OCI-LY1 (cell line): ENCODE data around the gene PUS10.

ENCODE experiments used
- H2AFZ ChIP-seq: fragments of 200-600 bp; sonication (generic), shearing (Covaris generic); 2 replicates; pipeline ENCODE4 v1.6.0; 2014; ENCODE audit warnings: antibody characterized with exemption, mild to moderate bottlenecking, low read length
- H3F3A ChIP-seq: fragments of 200-600 bp; sonication (generic), shearing (Covaris generic); 2 replicates; pipeline ENCODE4 v1.6.0; 2014; ENCODE audit warnings: mild to moderate bottlenecking, antibody characterized with exemption, low read length, moderate library complexity; ENCODE audit not compliant: insufficient read depth
- H3K27ac ChIP-seq: fragments of 200-600 bp; sonication (generic); 2 replicates; pipeline ENCODE4 v1.5.1; 2014; ENCODE audit warnings: low read length, mixed run types, mild to moderate bottlenecking, low read depth; ENCODE audit not compliant: poor library complexity, severe bottlenecking
- H3K27me3 ChIP-seq: fragments of 200-600 bp; sonication (generic); 2 replicates; pipeline ENCODE4 v1.6.0; 2014; ENCODE audit warnings: antibody characterized with exemption, mild to moderate bottlenecking, low read length, moderate library complexity; ENCODE audit not compliant: insufficient read depth
- H3K36me3 ChIP-seq: fragments of 200-600 bp; sonication (generic); 2 replicates; pipeline ENCODE4 v1.6.1; 2014; ENCODE audit warnings: mild to moderate bottlenecking, antibody characterized with exemption, low read length, moderate library complexity, mixed read lengths; ENCODE audit not compliant: insufficient read depth
- H3K4me1 ChIP-seq: fragments of 200-600 bp; sonication (generic); 2 replicates; pipeline ENCODE4 v1.5.1; 2014; ENCODE audit warnings: mild to moderate bottlenecking, low read length, moderate library complexity; ENCODE audit not compliant: insufficient read depth, severe bottlenecking
- H3K4me2 ChIP-seq: fragments of 200-600 bp; sonication (generic), shearing (Covaris generic); 2 replicates; pipeline ENCODE4 v1.6.1; 2014; ENCODE audit warnings: low read length
- H3K4me3 ChIP-seq: fragments of 200-600 bp; sonication (generic); 2 replicates; pipeline ENCODE4 v1.5.1; 2014; ENCODE audit warnings: low read length, low read depth, mild to moderate bottlenecking, mixed read lengths; ENCODE audit not compliant: poor library complexity, severe bottlenecking
- H3K79me2 ChIP-seq: fragments of 200-600 bp; shearing (Covaris generic); 2 replicates; pipeline ENCODE4 v1.6.1; 2016; ENCODE audit warnings: mixed run types, low read length, mixed read lengths; ENCODE audit not compliant: insufficient read depth
- H3K9ac ChIP-seq: fragments of 200-600 bp; sonication (generic), shearing (Covaris generic); 2 replicates; pipeline ENCODE4 v1.6.1; 2014; ENCODE audit warnings: mild to moderate bottlenecking, low read length, mixed read lengths
- H3K9me2 ChIP-seq: fragments of 200-600 bp; sonication (generic), shearing (Covaris generic); 2 replicates; pipeline ENCODE4 v1.6.1; 2014; ENCODE audit warnings: low read depth, mild to moderate bottlenecking, low read length, mixed read lengths
- H3K9me3 ChIP-seq: fragments of 200-600 bp; shearing (Covaris generic); 2 replicates; pipeline ENCODE4 v1.6.1; 2014; ENCODE audit warnings: low read length, mixed read lengths
- H4K20me1 ChIP-seq: fragments of 200-600 bp; sonication (generic), shearing (Covaris generic); 2 replicates; pipeline ENCODE4 v1.6.0; 2016; ENCODE audit warnings: mild to moderate bottlenecking, low read length; ENCODE audit not compliant: insufficient read depth
- EZH2 ChIP-seq: fragments of 200-600 bp; sonication (generic), shearing (Covaris generic); IDR thresholded peaks from 2 replicates; pipeline ENCODE4 v1.8.0; 2017; ENCODE audit warnings: borderline replicate concordance, mixed run types, mild to moderate bottlenecking, antibody characterized with exemption, low read length, moderate library complexity, mixed read lengths
- TF ChIP-seq, protein P1 (sequence below): fragments of 200-600 bp; sonication (generic), shearing (Covaris generic); IDR thresholded peaks from 2 replicates; pipeline ENCODE4 v1.5.1; 2017; ENCODE audit warnings: mild to moderate bottlenecking, antibody characterized with exemption, low read length, moderate library complexity, mixed read lengths

PUS10 gene

DNA sequence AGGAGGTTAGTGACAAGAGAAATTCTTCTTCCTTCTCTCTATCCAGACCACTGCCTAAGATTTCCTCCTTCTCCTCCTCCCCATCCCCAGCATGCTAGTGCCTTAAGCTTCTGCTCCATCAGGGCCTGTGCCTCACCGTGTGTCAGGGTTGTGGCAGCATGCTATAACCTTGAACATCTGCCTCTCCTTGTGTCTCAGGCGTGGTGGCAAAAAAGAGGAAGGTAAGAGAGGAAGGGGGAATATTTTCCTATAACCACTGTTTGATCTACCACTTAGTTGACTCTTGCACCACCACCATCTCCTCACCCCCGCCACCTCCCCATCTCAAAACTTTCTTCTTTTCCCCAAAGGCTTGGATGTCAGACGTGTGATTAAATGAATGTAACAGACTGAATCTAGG lies 38.8 kb downstream of the PUS10 start:
- Histone ChIP-seq H3K4me2 (peak overlapping the region; percentile 41; the same call in 1 of the 2 replicates), H3F3A (peaks cover 3% of the 10 kb centered on the region), H3K79me2 (no peaks in the 10 kb centered on the region), H3K36me3 (no peaks in the 10 kb centered on the region), H2AFZ (no peak overlapping the region), H3K9me3 (no peaks in the 10 kb centered on the region), H4K20me1 (no peaks in the 10 kb centered on the region), H3K9ac (peak overlapping the region; percentile 28; the same call in 1 of the 2 replicates), H3K4me3 (no peak overlapping the region), H3K9me2 (no peaks in the 10 kb centered on the region), H3K27ac (peak overlapping the region; percentile 79), H3K27me3 (no peaks in the 10 kb centered on the region), H3K4me1 (peaks cover 60% of the 10 kb centered on the region)
- TF ChIP-seq, protein P1, sequence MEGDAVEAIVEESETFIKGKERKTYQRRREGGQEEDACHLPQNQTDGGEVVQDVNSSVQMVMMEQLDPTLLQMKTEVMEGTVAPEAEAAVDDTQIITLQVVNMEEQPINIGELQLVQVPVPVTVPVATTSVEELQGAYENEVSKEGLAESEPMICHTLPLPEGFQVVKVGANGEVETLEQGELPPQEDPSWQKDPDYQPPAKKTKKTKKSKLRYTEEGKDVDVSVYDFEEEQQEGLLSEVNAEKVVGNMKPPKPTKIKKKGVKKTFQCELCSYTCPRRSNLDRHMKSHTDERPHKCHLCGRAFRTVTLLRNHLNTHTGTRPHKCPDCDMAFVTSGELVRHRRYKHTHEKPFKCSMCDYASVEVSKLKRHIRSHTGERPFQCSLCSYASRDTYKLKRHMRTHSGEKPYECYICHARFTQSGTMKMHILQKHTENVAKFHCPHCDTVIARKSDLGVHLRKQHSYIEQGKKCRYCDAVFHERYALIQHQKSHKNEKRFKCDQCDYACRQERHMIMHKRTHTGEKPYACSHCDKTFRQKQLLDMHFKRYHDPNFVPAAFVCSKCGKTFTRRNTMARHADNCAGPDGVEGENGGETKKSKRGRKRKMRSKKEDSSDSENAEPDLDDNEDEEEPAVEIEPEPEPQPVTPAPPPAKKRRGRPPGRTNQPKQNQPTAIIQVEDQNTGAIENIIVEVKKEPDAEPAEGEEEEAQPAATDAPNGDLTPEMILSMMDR = no peak
- no peak for TF ChIP-seq EZH2

DNA sequence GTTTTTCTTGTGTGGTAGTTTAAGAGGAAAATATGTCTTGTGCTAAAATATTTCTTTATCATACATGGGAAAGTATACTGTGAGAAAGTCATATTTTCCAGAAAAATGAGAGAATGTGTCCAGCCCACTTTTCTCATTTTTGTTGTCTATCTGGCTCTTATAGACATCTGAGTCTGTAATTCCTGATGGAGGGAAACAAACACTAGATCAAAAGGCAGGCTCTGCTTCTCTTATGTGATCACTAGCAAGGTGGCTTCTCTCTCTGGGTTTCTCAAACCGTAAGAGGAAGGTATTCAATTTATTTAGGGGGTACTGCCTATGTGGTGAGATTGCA lies 40.5 kb downstream of the PUS10 start:
- no peaks in the 10 kb centered on the region for H3K36me3 ChIP-seq
- peaks cover 68% of the 10 kb centered on the region for H3K4me1 ChIP-seq
- H3K27ac ChIP-seq = peak overlapping the region; percentile 66
- no peak overlapping the region for H2AFZ ChIP-seq
- no peak overlapping the region for H3K4me2 ChIP-seq
- TF ChIP-seq, protein P1 = no peak
- TF ChIP-seq EZH2 = no peak
- H3K27me3 ChIP-seq = no peaks in the 10 kb centered on the region
- H3F3A ChIP-seq = peaks cover 4% of the 10 kb centered on the region
- no peaks in the 10 kb centered on the region for H4K20me1 ChIP-seq
- no peaks in the 10 kb centered on the region for H3K9me2 ChIP-seq
- H3K79me2 ChIP-seq = no peaks in the 10 kb centered on the region
- H3K4me3 ChIP-seq = no peak overlapping the region
- no peaks in the 10 kb centered on the region for H3K9me3 ChIP-seq
- H3K9ac ChIP-seq = no peak overlapping the region

DNA sequence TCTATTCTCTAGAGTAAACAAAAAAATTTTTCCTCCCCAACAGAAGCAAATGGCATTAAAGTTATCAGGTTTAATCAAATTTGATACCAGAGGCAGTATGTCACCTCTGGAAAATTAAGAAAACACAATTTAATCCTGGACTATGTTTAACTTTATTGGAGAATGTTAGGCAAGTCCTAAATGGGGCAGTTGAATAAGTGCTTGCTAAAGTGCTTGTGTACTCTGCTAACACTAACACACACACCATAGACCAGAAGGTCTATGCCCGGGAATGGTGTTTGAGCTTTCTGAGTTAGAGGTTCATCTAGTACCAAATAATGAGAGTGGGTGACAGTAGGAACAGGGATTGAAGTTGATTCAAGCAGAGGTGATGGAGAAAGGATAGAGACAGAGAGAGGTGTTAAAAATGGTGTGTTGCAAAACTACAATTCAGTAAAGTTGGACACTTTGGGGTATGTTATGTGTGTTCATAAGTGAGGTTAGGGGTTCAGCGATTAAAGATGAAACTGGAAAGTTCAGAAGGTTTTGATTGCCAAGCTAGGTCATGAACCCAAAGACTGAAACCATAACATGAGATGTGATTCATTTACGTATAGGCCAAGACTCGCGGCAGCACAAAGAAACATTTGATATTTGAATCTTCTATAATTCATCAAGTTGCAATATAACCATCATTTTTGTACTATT lies 41.0 kb downstream of the PUS10 start:
- Histone ChIP-seq H3F3A (peaks cover 6% of the 10 kb centered on the region), H3K79me2 (no peaks in the 10 kb centered on the region), H3K27ac (peak overlapping the region; percentile 66), H3K9me3 (no peaks in the 10 kb centered on the region), H3K4me2 (no peak overlapping the region), H3K9me2 (no peaks in the 10 kb centered on the region), H3K9ac (no peak overlapping the region; the same call in 1 of the 2 replicates), H4K20me1 (no peaks in the 10 kb centered on the region), H2AFZ (no peak overlapping the region), H3K36me3 (no peaks in the 10 kb centered on the region), H3K4me3 (no peak overlapping the region), H3K27me3 (no peaks in the 10 kb centered on the region), H3K4me1 (peaks cover 72% of the 10 kb centered on the region)
- TF ChIP-seq, protein P1 = no peak
- no peak for TF ChIP-seq EZH2
